ENCODE measurements around the gene ZNF891. TPM values are rescaled to one million over a fixed set of nuclear protein-coding genes. Genes with fewer than 3 reads are reported as not detected.

ZNF891 gene
- total RNA-seq, 1 donor from 2014 or later: 0.53 TPM

DNA sequence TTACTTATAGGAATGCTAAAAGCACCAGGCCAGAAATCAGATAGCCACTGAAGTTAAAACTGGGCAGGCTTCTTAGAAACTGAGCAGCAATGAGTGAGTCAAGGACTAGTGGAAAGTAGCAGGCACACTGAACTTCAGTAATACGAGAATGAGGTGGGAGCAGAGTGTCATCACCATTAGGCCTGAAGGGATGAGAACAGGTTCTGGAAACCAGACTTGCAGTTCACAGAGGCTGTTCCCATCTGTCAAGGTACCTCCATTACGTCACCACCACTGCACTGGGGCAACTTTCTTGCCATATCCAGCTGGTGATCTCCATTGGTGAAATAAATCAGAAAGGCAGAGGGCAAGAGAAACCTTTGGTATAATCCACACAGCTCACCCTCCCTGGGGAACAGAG lies 15.9 kb upstream of the ZNF891 start:
- FAIRE-seq: no peak
- H3K36me3 ChIP-seq (ENCODE audit: control insufficient read depth, insufficient read depth, low read length): peaks cover 2% of the 10 kb centered on the region
- no peak for DNase-seq (ENCODE audit: low read depth)

DNA sequence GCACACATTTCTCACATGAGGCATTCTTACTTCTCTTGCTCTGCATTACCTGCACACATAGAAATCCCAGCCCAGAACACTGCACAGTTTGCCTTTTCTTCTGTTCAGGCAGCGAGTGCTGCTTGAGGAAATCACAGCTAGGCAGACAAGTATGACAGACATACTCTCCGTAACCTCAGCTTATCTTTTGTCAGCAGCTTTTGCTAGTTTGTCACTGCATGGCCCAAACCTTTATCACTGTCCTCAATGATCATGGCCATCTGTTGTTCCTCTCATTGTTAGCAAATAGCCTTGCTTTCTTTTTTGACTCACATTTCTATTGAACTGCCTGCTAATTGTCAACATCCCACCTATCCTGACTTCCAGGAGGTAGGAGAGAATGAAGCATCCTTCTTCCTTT lies 5.7 kb upstream of the ZNF891 start:
- TF ChIP-seq, protein P1, sequence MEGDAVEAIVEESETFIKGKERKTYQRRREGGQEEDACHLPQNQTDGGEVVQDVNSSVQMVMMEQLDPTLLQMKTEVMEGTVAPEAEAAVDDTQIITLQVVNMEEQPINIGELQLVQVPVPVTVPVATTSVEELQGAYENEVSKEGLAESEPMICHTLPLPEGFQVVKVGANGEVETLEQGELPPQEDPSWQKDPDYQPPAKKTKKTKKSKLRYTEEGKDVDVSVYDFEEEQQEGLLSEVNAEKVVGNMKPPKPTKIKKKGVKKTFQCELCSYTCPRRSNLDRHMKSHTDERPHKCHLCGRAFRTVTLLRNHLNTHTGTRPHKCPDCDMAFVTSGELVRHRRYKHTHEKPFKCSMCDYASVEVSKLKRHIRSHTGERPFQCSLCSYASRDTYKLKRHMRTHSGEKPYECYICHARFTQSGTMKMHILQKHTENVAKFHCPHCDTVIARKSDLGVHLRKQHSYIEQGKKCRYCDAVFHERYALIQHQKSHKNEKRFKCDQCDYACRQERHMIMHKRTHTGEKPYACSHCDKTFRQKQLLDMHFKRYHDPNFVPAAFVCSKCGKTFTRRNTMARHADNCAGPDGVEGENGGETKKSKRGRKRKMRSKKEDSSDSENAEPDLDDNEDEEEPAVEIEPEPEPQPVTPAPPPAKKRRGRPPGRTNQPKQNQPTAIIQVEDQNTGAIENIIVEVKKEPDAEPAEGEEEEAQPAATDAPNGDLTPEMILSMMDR (IDR thresholded peaks at IDR 0.05; ENCODE audit: insufficient read depth, low read length, severe bottlenecking): no peak
- Histone ChIP-seq H3K4me3 (ENCODE audit: low read depth, low read length) (no peak overlapping the region), H3K27me3 (ENCODE audit: control insufficient read depth, insufficient read depth, low read length) (no peaks in the 10 kb centered on the region), H3K36me3 (ENCODE audit: control insufficient read depth, insufficient read depth, low read length) (no peaks in the 10 kb centered on the region)
- no peak for DNase-seq (ENCODE audit: low read depth)
- no peak for FAIRE-seq

More for the DNA sequence above, 15.9 kb upstream of the ZNF891 start:
- Histone ChIP-seq H3K4me3 (ENCODE audit: low read depth, low read length) (no peak overlapping the region), H3K27me3 (ENCODE audit: control insufficient read depth, insufficient read depth, low read length) (no peaks in the 10 kb centered on the region)
- TF ChIP-seq, protein P1 (IDR thresholded peaks at IDR 0.05; ENCODE audit: insufficient read depth, low read length, severe bottlenecking): no peak

DNA sequence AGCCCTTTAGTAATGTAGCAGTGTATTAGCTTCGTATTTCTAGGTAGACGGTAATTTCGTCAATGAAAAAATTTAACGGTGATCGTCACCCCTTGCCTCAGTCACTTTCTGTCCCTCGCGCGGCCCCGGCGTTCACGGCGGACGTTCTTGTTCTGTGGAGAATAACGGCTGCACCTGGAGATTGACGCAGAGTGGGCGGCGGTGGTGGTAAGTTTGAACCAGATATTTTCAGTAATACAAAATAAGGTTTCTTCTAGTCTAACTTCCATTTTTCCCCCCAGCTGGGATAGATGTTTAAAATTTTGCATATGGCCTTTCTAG lies 694 bp upstream of the ZNF891 start:
- no peaks in the 10 kb centered on the region for H3K27me3 ChIP-seq (ENCODE audit: control insufficient read depth, insufficient read depth, low read length)
- no peaks in the 10 kb centered on the region for H3K36me3 ChIP-seq (ENCODE audit: control insufficient read depth, insufficient read depth, low read length)
- peak overlapping the region; percentile 91 for H3K4me3 ChIP-seq (ENCODE audit: low read depth, low read length)
- TF ChIP-seq, protein P1 (IDR thresholded peaks at IDR 0.05; ENCODE audit: insufficient read depth, low read length, severe bottlenecking): no peak
- DNase-seq (ENCODE audit: low read depth): no peak
- no peak for FAIRE-seq

DNA sequence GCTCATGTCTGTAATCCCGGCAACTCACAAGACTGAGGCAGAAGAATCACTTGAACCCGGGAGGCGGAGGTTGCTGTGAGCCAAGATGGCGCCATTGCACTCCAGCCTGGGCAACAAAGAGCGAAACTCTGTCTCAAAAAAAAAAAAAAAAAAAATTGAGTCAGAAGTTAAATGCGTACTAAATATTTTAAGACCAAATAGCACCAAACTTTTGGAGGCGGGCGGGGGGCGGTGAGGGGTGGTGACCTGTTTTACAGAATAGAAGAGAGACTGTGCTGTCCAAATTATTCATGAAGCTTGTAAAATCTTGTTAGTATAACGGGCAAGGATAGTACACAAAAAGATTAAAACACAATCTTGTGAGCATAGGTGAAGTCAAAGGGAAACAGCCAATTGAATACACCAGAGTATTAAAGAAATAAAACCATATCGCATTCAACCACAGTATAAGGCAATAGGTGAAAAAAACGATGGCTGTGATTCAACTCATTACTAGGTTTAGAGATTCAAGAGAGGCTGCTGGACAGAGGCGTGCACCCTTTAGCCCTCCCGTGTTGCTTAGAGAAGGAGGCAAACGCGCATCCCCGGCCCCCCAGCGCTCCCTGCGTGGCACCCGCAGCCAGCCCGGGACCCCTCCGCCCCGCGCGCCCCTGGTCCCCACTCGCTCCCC lies 571 bp downstream of the ZNF891 start:
- Histone ChIP-seq H3K36me3 (ENCODE audit: control insufficient read depth, insufficient read depth, low read length) (no peaks in the 10 kb centered on the region), H3K27me3 (ENCODE audit: control insufficient read depth, insufficient read depth, low read length) (no peaks in the 10 kb centered on the region), H3K4me3 (ENCODE audit: low read depth, low read length) (peak overlapping the region; percentile 91)
- no peak for FAIRE-seq
- peak; percentile 42 for DNase-seq (ENCODE audit: low read depth)
- TF ChIP-seq, protein P1 (IDR thresholded peaks at IDR 0.05; ENCODE audit: insufficient read depth, low read length, severe bottlenecking): no peak

DNA sequence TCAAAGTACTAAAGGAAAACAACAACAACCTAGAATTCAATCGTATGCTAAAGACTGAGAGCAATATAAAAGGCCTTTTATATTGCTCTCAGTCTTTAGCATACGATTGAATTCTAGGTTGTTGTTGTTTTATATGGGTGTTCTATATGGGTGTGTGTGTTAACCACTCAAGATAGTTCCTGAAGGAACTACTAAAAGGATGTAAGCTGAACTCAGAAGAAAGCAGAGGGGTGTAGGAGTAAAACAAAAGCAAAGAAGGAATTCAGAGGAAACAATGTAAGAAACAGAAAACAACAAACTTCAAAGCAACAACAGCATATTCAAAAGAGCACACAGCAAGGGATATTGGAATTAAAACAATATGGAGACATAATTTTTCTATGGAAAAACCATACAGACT lies 5.4 kb downstream of the ZNF891 start:
- no peaks in the 10 kb centered on the region for H3K36me3 ChIP-seq (ENCODE audit: control insufficient read depth, insufficient read depth, low read length)
- TF ChIP-seq, protein P1 (IDR thresholded peaks at IDR 0.05; ENCODE audit: insufficient read depth, low read length, severe bottlenecking): no peak

More for the DNA sequence above, 5.4 kb downstream of the ZNF891 start:
- DNase-seq (ENCODE audit: low read depth): no peak
- Histone ChIP-seq H3K4me3 (ENCODE audit: low read depth, low read length) (no peak overlapping the region), H3K27me3 (ENCODE audit: control insufficient read depth, insufficient read depth, low read length) (no peaks in the 10 kb centered on the region)
- FAIRE-seq: no peak

Data from bronchial epithelial cell (primary cell).